Activated CD4-positive, CD25-positive, alpha-beta regulatory T cell (primary cell): ENCODE results near the gene ALDH16A1.
A peak's percentile ranks its signal among the peaks of the same experiment; 100 is the strongest.
"Not testable (repeated sequence)": the region's sequence is repeated elsewhere in the genome, so short reads cannot be mapped to it uniquely, and the experiment has no call there.

Source experiments
- DNase-seq, 4 experiments: peaks; one replicate each; lab custom pipeline; 2025; lab: John Stamatoyannopoulos, UW

ALDH16A1 gene

DNA sequence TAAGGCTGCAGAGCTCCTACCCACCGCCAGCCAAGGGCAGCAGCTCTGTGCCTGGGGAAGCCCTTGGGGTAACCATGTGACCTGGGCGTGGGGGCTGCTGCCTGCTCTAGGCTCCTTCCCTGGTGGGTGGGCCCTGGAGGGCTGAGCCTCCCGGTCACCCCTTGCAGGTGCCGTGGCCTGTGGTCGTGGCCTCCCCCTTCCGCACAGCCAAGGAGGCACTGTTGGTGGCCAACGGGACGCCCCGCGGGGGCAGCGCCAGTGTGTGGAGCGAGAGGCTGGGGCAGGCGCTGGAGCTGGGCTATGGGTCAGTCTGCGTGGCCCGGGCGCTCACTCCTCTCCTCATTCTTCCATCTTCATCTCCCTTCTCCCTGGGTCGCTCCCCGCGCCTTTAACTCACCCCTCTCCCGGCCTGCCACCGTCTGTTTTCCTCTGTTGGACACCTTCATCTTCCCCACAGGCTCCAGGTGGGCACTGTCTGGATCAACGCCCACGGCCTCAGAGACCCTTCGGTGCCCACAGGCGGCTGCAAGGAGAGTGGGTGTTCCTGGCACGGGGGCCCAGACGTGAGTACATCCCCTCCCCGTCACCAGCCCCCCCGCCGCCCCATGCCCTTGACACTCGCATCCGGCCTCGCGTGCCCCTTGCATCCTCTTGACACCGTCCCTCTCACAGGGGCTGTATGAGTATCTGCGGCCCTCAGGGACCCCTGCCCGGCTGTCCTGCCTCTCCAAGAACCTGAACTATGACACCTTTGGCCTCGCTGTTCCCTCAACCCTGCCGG, 11.1 kb downstream of the ALDH16A1 start:
- DNase-seq: no peak

DNA sequence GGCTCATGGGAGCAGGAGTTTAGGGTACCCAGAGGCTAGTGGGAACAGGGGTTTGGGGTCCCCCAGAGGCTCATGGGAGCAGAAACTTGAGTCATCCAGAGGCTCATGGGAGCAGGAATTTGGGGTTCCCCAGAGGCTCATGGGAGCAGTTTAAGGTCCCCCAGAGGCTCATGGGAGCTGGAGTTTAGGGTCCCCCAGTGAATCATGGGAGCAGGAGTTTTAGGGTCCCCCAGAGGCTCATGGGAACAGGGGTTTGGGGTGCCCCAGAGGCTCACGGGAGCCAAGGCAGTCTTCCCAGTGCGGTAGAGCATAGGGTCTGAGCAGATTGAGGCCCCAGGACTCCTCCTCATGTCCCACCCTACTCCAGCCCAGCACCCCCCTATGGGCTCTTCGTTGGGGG, 12.3 kb downstream of the ALDH16A1 start:
- no peak for DNase-seq

DNA sequence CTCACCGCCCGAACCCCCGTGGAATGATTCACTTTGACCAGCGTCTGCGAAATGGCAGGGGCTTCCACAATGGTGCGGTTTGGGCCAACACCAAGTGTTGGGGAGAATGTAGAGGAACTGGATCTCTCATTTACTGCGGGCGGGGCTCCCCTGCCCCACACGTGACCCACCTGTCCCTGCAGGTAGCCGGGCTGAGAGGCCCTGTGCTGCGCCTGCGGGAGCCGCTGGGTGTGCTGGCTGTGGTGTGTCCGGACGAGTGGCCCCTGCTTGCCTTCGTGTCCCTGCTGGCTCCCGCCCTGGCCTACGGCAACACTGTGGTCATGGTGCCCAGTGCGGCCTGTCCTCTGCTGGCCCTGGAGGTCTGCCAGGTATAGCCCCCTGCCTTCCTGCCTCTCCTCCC, 15.2 kb downstream of the ALDH16A1 start:
- DNase-seq: no peak

DNA sequence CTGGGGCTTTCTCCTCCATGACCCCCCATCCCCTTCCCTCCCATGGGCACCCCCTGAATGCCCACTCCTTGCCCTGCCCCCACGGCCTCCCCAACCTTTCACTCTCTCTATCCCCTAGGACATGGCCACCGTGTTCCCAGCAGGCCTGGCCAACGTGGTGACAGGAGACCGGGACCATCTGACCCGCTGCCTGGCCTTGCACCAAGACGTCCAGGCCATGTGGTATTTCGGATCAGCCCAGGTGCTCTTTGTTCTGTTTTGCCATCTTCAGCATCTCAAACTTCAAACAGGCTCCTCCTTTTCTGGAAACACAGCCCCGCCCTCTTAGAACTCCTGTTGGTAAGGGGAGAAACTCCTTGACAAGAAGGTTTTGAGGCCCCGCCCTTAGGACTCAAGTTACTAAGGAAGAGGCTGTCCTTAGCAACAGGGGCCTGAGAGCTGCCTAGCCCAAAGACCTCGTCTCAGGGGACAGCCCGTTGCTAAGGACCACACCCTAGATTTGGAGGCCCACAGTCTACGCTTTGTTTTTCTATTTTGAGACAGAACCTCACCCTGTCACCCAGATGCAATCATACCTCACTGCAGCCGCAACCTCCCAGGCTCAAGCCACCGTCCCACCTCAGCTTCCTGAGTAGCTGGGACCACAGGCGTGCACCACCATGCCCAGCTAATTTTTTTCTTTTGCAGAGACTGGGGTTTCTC, 15.9 kb downstream of the ALDH16A1 start:
- peak; percentile 25 to 73 (median 52) for DNase-seq

DNA sequence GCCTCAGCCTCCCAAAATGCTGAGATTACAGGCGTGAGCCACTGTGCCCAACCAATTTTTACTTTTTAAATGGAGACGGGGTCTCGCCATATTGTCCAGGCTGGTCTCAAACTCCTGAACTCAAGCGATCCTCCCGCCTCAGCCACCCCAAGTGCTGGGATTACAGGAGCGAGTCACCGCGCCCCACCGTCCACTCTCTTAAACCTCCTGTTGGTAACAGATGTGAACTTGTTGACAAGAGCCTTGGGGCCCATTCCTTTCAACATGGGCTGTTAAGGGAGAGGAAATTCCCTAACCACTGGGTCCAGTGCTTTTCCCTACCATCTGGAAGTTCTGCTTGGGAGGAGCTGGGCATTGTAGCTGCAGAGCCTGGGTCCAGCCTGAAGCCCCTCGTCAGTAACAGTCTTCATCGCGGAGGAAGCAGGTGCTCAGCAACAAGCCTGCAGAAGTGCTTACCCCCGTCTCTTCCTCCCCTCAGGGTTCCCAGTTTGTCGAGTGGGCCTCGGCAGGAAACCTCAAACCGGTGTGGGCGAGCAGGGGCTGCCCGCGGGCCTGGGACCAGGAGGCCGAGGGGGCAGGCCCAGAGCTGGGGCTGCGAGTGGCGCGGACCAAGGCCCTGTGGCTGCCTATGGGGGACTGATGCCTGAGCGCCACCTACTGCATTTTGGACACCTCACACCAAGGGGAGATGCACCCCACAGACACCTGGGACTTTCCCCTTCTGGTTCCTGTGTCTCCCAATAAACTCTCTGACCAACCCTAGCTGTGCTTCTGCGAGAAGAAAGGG, 17.0 kb downstream of the ALDH16A1 start:
- peak; percentile 37 to 50 (median 46) for DNase-seq

DNA sequence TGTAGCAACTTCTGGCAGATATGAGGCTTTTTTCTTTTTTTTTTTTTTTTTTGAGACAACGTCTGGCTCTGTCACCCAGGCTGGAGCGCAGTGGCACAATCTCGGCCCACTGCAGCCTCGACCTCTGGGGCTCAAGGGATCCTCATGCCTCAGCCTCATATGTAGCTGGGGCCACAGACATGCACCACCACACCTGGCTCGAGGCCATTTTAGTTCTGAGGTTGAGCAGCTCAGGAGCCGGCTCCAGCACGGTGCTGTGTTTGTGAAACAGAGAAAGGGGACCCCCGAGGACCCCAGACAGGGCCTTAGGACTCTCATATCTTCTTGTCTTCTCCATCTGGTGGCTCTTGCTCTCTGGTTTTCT, 17.6 kb downstream of the ALDH16A1 start:
- DNase-seq: no peak

DNA sequence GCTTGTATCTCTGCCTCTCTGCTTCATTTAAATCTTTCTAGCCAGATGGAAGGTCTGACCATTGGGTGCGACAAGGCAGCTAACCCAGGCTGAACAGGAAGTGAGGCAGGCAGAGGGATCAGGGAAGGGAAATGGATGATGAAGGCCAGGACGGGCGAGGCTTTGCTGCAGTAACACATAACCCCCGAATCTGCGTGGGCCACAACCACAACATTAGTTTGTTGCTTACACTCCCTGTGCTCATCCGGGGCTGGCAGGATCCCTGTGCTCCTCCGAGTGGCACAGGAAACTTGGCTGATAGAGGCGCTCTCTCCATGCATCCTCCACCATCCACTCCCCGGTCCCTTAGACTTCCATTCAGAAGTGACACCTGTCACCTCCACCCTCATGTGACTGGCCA, 19.9 kb downstream of the ALDH16A1 start:
- no peak for DNase-seq

DNA sequence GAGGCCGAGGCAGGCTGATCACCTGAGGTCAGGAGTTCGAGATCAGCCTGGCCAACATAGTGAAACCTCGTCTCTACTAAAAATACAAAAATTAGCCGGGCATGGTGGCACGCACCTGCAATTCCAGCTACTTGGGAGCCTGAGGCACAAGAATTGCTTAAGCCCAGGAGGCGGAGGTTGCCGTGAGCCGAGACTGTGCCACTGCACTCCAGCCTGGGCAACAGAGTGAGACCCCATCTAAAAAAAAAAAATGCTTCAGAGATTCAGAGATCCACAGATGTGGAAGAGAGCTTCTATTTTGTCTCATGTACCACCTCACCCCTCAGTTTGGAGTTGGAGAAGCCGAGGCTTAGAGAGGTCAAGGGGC, 20.5 kb downstream of the ALDH16A1 start:
- DNase-seq: not testable (repeated sequence)

DNA sequence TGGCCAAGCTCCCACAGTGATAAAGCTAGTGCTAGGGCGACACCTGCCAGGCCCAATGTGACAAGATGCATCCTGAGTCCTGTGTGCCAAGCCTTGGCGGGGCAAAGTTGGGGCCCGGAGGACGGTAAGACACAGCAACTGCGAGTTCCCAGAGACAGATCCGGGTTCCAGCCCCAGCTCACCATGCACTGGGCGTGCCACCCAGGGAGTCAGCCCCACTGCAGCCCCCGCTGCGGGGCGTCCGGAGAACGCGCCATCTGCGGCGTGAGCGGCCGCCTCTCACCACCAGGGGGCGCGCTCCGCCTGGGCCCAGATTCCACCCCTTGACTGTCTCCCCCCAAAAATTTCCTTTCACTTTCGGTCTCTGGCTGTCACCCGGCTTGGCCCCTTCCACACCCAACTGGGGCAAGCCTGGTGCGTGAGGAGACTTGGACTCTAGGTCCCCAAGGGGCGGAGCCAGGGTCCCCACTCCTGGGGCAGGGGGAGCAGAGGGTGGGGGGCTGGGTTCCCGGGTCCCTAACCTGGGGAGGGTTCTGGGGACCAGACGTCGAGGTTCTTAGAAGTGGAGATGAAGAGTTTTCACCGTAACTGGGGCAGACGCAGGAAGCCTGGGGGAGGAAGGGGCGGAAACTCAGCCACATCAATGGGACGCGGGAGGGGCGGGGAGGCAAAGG, 21.0 kb downstream of the ALDH16A1 start, which contains the start of gene FLT3LG:
Gene FLT3LG, plus strand, starts transcription at position 348 of the 674 bp plus-strand sequence. CDS start 425 bp downstream, outside the sequence.
- DNase-seq: peak; percentile 84 to 93 (median 90)

DNA sequence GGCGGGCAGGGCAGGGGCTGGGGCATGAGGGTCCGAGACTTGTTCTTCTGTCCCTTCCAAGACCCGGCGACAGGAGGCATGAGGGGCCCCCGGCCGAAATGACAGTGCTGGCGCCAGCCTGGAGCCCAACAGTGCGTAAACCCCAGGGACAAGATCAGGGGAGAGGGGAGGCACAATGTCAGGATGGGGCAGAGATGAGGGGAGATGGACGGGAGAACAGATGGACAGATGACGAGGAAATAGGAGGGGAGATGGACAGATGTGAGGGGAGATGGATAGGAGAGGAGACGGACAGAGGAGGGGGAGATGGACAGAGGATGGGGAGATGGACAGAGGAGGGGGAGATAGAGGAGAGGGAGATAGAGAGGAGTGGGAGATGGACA, 21.5 kb downstream of the ALDH16A1 start:
- no peak for DNase-seq

DNA sequence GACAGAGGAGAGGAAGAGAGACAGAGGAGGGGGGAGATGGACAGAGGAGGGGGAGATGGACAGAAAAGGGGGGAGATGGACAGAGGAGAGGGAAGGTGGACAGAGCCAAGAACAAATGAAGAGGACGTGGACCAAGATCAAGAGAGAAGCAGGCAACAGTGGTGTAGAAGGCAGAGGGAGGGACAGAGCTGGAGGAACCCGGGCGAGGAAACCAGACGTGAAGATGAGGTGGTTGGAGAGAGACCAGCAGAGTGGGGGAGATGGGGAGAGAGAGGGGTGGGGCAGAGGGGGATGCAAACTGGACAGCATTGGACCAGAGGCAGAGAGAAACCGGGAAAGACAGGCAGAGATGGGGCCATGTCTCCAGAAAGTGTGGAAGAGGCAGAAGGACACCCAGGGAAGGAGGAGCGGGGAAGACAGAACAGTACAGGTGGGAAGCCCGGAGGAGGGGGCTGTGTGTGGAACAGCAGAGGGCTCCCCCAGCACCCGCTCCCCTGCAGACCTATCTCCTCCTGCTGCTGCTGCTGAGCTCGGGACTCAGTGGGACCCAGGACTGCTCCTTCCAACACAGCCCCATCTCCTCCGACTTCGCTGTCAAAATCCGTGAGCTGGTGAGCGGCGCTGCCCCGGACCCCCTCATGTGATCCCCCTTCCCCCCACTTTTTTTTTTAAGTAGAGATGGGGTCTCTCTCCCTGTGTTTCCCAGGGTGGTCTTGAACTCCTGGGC, 22.3 kb downstream of the ALDH16A1 start:
- no peak for DNase-seq

DNA sequence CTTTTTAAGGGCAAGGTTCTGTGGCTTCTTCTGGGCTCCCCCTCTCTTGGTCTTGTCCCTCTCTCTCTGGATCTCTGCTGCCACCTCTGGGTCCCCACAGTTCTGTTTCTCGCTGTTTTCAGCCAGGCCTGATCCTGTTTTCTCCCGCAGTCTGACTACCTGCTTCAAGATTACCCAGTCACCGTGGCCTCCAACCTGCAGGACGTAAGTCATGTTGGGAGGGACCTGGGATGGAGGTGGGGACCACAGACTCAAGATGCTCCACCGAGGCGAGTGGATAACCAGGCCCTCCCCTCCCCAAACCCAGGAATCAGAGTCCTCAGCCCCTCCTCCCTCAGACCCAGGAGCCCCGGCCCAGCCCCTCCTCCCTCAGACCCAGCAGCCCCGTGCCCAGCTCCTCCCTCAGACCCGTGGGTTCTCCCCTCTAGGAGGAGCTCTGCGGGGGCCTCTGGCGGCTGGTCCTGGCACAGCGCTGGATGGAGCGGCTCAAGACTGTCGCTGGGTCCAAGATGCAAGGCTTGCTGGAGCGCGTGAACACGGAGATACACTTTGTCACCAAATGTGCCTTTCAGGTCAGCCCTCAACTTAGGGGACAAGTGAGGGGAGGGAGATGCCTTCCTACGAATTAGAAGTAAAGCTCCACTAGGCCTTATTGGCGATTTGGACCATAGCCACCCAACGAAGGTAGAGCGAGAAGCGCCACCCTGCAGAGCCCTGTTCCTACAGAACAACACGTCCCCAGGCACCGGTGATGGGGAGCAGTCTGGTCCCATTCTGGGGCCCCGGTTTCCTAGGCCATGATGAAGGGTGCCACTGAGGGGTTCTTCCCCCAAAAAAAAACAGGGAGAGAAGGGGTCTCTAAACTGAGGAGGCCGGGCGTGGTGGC, 23.2 kb downstream of the ALDH16A1 start:
- DNase-seq: peak; percentile 45 to 56 (median 46)

DNA sequence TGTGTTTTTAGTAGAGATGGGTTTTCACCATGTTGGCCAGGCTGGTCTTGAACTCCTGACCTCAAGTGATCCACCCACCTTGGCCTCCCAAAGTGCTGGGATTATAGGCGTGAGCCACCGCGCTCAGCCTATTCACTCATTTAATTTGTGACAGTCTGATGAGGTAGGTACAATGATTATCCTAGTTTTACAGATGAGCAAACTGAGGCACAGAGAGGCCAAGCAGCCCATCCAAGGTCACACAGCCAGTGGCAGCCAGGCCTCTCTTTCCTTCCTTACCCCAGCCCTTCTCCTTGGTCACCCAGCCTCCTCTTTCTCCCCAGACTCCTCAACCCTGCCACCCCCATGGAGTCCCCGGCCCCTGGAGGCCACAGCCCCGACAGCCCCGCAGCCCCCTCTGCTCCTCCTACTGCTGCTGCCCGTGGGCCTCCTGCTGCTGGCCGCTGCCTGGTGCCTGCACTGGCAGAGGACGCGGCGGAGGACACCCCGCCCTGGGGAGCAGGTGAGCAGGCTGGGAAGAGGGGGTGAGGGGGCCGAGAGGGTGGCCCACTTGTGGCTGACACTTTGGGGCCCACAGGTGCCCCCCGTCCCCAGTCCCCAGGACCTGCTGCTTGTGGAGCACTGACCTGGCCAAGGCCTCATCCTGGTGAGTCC, 27.1 kb downstream of the ALDH16A1 start:
- DNase-seq: no peak

DNA sequence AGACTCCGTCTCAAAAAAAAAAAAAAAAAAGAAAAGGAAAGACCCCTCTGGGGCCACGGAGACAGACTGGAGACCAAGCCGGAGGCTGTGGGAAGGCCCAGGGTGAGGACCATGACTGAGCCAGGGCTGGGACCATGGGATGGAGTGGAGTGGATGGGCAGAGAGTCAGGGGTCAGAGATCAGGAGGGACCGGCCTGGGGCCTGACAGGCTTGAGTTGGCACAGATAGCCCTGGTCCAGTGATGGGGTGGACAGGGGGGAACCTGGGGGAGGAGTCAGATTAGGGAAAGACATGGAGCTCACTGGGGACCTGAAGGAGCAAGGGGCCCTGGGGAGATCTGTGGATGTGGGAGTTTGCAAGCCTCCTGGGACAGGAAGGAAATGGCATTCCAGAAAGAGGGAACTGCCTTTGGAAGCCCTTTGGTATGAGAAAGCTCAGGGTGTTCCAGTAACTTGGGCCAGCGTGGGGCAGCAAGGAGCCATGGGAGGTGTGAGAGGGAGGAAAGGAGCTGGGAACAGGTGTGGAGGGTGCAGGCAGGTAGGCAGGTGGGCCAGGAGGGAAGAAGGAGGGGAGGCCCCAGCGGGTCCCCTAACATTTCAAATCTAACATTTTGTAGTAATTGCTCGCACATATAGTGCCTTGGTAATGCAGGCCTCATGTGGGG, 28.1 kb downstream of the ALDH16A1 start:
- DNase-seq: no peak

DNA sequence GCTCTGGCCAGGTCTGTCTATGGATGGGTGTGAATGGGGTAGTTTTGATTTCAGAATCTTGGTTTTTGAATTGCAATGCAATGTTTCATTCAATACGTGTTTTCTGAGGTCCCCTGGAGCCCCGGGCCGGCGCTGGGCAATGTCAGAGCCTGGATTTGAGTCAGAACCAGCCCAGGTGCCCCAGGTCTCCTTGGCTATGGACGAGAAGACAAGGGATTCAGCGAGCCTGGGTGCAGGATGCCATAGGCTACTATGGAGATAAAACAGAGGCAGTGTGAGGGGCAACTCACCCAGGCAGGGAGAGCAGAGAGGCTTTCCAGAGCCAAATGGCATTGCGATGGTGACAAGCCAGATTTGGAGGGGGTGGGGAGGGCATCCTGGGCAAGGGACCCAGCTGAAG, 33.2 kb downstream of the ALDH16A1 start:
- DNase-seq: no peak

DNA sequence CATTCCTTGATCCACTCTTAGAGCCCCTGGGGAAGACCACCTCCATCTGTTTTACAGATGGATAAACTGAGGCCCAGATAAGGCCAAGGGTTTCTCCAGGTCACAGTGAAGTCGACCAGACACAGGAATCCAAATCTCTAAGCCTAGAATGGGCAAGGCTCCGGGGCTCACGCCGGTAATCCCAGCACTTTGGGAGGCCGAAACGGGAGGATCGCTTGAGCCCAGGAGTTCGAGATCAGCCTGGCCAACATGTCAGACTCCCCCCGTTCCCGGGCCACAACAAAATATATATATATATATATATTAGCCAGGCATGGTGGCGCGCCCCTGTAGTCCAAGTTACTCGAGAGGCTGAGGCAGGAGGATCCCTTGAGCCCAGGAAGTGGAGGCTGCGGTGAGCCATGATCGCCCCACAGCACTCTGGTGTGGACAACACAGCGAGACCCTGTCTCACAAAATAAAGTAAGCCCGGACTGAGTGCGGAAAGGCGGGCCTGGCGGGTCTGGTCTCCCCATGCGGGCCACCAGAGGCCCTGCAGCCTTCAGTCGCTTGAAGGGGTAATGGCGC, 33.8 kb downstream of the ALDH16A1 start:
- DNase-seq: no peak

DNA sequence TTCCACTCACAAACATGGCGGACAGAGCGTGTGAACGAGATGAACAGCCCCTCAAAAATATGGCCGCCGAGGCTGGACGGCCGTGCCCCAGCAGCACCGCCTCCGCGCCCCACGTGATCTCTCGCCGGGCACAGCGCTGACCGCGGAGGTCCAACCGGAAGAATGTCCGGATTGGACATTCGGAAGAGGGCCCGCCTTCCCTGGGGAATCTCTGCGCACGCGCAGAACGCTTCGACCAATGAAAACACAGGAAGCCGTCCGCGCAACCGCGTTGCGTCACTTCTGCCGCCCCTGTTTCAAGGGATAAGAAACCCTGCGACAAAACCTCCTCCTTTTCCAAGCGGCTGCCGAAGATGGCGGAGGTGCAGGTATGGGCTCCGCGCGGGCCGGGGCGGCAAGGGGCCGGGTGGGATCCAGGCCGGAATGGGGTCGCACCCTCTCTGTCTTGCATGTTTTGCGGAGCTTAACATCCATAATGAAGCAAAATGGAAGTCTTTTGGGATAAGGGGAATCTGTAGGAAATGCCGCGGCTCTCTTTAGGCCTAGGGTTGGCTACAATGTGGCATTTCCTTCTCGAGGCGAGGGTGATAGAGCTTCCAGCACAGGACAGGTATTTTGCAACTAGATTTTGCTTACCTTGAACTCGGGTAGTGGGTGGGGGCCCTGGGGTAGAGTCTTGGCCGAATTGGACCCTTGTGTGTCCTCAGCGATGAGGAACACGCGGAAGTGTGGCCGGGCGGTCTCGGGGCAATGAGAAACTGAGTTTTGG, 34.4 kb downstream of the ALDH16A1 start, which contains the start of gene RPL13A:
Gene RPL13A, plus strand, starts transcription at position 332 of the 769 bp plus-strand sequence. Its CDS starts 22 bp downstream, at position 354.
- DNase-seq: peak; percentile 98 to 99 (median 99)
